ENCODE measurements around the gene MMAB.

Gene MMAB

GRCh38 chr12:109557805-109558204 is 15.5 kb downstream of the MMAB start:
- no peak for DNase-seq

DNA sequence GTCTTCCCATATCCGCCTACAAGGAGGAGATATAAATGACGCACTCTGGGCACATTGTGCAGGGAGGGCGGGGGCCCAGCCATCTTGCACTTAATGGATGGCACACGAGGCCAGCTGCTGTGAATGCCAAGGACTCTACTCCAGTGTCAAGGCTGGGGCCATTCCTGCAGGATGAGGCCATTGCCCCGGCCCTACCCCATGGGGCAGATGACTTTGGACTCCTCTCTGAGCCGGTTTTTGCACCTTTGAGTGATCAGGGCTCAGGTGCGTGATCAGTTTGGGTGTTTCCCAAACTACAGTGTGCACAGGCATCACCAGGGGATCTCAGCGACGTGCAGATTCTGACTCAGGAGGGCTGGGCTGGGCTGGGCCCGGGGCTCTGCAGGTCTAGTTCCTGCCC is 16.1 kb downstream of the MMAB start:
- DNase-seq, result no peak

DNA sequence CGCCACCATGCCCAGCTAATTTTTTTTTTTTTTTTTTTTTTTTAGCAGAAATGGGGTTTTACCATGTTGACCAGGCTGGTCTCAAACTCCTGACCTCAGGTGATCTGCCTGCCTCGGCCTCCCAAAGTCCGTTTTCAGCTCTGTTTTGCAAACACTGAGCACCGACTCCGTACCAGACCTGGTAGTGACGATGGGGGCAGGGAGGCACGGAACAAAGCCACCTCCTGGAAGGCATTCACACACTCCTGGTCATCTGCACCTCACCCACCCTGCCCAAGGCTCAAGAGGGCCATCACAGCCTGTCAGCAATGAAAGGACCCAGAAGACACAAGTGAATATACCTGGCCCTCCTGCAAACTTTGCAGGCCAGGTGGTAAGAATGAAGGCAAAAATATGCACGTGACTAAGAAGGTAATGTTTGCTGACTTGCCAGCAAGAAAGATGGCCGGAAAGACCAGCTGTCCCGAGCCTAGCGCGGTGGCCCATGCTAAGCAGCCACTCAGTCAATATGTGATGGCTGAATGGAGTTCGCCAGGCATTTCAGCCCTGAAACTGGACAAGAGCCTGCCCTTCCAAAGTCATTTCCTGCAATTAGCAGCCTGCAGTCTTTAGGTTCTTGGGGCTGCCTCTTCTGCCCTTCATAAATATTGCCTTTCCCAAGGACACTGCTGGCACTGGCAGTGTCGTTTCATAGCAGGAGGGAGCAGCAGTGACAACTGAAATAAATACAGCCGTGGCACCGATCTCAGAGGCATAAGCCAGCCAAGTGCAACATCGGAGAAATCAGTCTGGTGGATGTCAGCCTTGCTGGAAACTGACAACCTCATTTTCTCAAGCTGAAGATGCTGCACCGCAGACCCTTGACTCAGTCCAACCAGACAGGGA is 17.6 kb downstream of the MMAB start:
- no peak for DNase-seq

GRCh38 chr12:109554761-109555160 is 18.5 kb downstream of the MMAB start:
- no peak for DNase-seq

- no peak for DNase-seq
Observed at GRCh38 chr12:109553906-109554500, 19.3 kb downstream of the MMAB start.

- no peak for DNase-seq
Observed at GRCh38 chr12:109553483-109553882, 19.8 kb downstream of the MMAB start.

- DNase-seq, result no peak
Observed at GRCh38 chr12:109552971-109553370, 20.3 kb downstream of the MMAB start.

GRCh38 chr12:109551108-109551507 is 22.2 kb downstream of the MMAB start:
- DNase-seq, result no peak

DNA sequence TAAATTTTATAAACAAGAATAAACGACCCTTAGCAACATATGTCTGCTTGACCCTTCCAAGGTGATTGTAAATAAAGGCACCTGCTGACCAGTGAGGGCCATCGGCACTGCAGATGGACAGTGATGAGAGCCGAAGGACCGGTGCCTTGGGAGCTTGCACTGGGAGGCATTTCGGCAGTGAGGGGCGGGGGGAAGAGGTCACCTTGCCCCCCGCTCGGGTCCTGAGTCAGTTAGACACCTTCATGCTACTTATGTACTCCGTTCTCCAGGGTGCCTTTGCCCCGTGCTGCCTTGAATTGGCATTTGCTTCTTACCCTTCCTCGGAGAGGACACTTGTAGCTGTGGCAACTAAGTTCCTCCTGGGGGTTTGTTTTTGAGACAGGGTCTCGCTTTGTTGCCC is 23.0 kb downstream of the MMAB start:
- DNase-seq, result no peak

DNA sequence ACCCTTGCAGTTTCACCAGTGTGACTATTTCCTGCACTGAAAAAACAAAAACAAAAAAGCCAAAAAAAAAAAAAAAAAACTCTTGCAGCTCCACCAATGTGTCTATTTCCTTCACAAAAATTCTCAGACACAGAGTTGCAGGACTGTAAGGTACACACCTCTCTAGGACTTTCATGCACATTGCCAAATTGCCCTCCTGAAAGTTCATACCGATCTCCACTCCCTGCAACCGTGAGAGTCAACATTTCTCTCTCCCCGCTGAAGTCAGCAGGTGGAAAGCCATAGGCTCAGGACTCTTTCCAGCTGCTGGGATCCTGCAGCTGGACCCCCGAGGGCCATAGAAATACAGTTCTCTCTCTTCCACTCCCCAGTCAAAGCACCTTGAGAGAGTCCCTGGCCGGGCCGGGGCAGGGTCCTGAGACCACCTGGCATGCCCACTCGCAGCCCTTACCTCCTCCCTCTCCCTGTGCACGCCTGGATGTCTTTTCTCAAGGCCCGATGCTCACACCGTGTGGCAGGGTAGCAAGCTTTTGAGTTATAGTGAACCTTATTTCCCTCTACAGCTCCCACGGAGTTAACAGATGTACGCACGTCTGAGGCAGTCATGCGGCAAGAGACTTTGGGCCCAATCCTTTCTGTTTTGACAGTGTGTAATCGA is 23.6 kb downstream of the MMAB start:
- DNase-seq, result no peak

- DNase-seq, result no peak
Observed at GRCh38 chr12:109548258-109548657, 25.0 kb downstream of the MMAB start.

GRCh38 chr12:109547286-109547685 is 26.0 kb downstream of the MMAB start:
- no peak for DNase-seq

GRCh38 chr12:109545826-109546225 is 27.5 kb downstream of the MMAB start:
- DNase-seq, result no peak

DNA sequence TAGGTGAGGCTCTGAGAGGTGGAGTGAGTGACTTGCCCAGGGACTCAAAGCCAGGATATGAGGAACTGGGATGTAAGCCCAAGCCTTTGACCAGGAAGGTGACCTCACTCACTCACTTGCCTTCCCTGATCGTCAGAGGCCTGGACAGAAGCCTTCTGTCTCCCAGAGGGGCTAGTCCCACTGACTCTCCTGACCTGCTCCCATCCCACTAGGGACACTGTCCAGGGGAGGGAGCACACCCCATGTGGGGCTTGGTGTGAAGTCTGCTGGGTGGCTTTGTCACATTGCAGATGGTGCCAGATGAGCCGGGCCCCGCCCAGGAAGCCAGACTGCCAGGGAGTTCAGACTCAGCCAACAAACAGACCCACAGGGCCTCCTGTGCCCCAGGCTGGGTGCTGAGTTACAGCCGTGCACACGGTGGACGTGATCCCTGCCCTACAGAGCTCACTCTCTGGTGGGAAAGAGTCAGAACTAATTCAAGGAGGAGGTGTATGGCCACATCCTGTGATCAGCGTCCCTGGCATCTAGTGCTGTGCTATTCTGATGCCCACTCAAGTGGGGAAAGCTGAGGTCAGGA is 28.3 kb downstream of the MMAB start:
- no peak for DNase-seq

DNA sequence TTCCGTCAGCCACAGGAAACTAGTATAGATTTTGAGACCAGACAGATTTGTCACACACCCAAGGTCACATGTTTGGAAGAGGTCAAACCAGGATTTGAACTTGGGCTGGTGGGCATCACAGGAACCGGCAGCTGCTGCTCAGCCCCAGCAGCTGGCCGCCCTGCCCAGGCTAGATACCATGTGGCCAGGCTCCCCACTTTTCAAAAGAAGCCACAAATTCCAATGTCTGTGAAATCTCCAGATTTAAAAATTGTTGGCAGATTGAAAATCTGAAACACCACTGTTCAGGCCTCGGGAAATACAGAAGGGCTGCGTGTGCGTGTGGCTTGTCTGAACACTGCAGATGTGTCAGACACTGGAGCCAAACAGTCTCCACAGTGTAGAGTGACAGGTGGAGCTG is 30.4 kb downstream of the MMAB start:
- no peak for DNase-seq

DNA sequence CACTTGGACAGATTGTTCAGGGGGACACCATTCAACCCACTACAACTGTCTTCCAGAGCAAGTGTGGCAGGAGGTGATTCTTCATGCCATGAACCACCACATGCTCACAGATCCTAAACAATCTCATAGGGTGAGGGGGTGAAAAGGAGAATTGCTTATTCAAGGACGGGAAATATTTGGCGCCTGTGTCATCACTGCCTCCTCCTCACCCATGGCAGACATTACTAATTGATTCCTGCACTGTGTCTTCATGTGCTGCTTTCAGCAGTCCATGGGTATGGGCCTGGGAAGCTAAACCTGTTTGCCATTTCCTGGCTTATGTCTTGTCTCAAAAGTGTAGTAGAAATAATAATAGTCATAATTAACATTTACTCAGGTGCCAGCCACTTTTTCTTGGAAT is 31.3 kb downstream of the MMAB start:
- DNase-seq, result no peak

DNA sequence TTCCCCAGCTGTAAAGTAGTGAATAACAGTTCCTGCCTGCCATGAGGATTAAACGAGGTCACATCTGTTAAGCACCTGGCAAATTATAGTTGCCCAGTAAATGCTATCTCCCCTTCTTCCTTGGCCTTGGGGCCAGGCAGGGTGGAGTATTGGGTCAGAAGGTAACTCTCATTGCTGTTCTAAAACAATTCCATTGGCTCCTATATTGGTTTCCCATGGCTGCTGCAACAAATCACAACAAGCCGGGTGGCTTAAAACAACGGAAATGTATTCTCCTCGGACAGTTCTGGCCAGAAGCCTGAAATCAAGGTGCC is 31.9 kb downstream of the MMAB start:
- DNase-seq, result no peak

DNA sequence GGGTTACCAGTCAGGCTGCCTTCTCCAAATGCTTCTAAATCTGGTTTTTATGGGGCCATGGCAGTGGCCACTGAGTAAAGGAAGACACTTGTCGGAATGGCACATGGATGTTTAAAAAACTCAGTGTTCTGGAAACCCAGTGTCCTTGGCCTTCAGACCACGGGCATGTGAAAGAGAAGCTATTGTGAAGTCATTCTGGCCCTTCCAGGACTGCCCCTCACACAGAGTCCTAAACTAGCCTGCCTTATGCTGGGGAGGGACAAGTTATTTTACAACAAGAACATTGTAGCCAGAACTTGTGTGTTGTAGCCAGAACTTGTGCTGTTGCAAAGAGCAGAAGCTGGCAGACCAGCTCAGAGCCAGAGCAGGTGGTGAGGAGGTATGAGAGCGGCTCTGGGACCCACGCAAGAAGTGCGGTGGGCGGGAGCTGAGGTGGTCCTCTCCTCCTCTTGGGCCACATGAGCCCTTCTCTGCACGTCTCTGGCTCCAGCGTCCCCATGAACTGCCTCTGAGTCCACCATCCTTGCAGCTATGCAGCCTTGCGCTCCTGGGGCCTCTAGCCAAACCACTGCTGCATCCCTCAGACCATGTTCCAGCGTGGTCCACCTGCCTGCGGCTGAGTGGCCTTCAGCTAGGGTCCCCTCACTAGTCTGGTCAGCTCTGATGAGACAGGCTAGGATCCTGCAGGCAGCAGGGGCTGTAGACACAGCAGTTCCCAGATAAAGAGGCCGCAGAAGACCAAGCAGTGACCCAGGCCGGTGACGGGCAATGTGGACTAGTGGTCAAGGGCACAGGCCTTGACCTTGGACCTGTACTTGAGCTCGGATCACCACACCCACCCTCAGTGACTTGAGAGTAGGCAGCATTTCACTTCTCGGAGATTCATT is 32.5 kb downstream of the MMAB start:
- no peak for DNase-seq

DNA sequence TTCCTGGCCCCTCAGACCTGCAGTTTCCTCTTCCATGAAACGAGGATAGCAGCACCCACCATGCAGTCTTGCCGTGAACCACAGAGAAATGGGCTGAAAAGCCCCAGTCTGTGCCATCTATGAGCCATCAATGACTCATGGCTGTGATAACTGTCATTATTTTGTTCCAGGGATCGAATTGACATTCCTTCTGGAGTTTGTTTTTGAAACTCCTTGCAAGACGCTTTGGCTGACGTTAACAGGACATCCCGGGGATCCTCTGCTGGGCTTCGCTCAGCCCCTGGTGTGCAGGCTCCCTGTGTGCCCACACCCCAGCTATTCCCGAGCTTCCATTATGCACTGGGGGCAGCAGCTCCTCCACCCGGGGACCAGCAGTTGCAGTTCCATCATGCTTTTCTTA is 33.8 kb downstream of the MMAB start:
- no peak for DNase-seq

- no peak for DNase-seq
Observed at GRCh38 chr12:109538191-109538863, 35.0 kb downstream of the MMAB start.

DNA sequence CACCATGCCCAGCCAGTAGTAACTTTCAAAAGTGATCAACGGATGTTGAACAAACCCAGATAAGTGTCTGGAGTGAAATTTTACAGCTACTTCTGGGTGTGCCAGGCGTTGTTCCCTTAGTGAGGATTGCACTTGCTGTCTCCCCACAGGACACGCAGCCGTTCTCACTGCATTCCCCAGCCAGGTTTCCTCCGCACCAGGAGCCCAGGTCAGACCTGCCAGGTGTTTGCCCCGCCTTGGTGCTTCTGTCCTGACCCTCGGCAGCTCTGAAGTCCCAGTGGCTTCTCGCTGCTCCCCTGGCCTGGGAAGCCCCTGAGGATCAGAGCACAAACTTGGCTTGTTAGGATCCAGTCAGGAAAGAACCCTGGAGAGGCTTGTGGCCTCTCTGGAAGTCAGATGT is 36.2 kb downstream of the MMAB start:
- DNase-seq, result no peak

DNA sequence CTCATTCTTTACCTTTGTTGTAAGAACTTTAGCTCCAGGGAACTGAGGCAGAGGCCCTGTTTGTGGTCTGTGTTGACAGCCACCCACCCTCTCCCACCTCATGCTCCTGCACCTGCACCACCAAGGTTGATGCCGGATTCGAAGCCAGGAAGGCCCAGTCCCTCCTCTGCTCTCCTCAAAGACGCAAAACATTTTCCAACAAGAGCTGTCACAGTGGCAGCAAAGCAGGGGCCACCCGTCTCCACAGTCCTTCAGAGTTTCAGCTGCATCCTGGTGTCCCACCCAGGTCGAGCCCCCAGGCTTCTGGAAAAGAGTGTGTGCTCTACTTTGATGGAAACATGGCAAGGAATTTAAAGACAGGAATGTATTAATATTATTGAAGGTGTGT is 37.4 kb downstream of the MMAB start:
- no peak for DNase-seq
